HepG2 (cell line): ENCODE data around the gene RBBP6.

ENCODE experiments used
- ATF5 ChIP-seq: sonication (generic); formaldehyde crosslinking; IDR thresholded peaks from 2 replicates; pipeline ENCODE4 v1.4.0; 2020; ENCODE audit warnings: mild to moderate bottlenecking, low read depth, missing genetic modification reagents
- ATRX ChIP-seq: sonication (generic); formaldehyde crosslinking; IDR thresholded peaks from 2 replicates; pipeline ENCODE4 v1.4.0; 2020; ENCODE audit warnings: missing genetic modification reagents, borderline replicate concordance
- CTCF ChIP-seq: sonication (generic); formaldehyde crosslinking; IDR thresholded peaks from 2 replicates; pipeline ENCODE4 v1.5.0; 2020; ENCODE audit warnings: mild to moderate bottlenecking, missing genetic modification reagents, moderate library complexity
- FOXO4 ChIP-seq: sonication (generic); formaldehyde crosslinking; conservative IDR thresholded peaks from 2 replicates; pipeline ENCODE4 v1.8.1; 2023; ENCODE audit warnings: missing genetic modification reagents
- GTF2F1 ChIP-seq: fragments of 150-350 bp; IDR thresholded peaks from 2 replicates; pipeline ENCODE4 v1.6.1; 2014; ENCODE audit warnings: low read length
- KLF9 ChIP-seq: IDR thresholded peaks from 2 replicates; pipeline ENCODE4 v1.6.1; 2016; ENCODE audit warnings: low read depth
- POLR2A ChIP-seq, 2 experiments: IDR thresholded peaks; 2 replicates each; pipeline ENCODE4 v1.6.1; 2011; ENCODE audit warnings: low read depth in 2 of 2, low read length in 2 of 2, mild to moderate bottlenecking in 1 of 2, moderate library complexity in 1 of 2; ENCODE audit not compliant: insufficient read depth in 1 of 2
- PRDM10 ChIP-seq: sonication (generic); formaldehyde crosslinking; IDR thresholded peaks from 2 replicates; pipeline ENCODE4 v1.4.0; 2020; ENCODE audit warnings: low read depth, missing genetic modification reagents
- TERF1 ChIP-seq: sonication (generic); formaldehyde crosslinking; IDR thresholded peaks from 2 replicates; pipeline ENCODE4 v1.8.0; 2022; ENCODE audit warnings: mild to moderate bottlenecking, missing genetic modification reagents, moderate library complexity
- THAP7 ChIP-seq: sonication (generic); formaldehyde crosslinking; IDR thresholded peaks from 2 replicates; pipeline ENCODE4 v1.8.1; 2023; ENCODE audit warnings: mild to moderate bottlenecking, missing genetic modification reagents

- no peak for TF ChIP-seq TERF1
- no peak for TF ChIP-seq PRDM10 (CRISPR knock-in tag)
- no peak for TF ChIP-seq CTCF (CRISPR knock-in tag)
- no peak for TF ChIP-seq ATRX (CRISPR knock-in tag)
- no peak for TF ChIP-seq POLR2A (IDR thresholded peaks at IDR 0.05; ENCODE audit: insufficient read depth in 1 of 2, low read depth in 2 of 2, low read length in 2 of 2)
- no peak for TF ChIP-seq FOXO4 (CRISPR knock-in tag)
- no peak for TF ChIP-seq THAP7 (CRISPR knock-in tag)
- no peak for TF ChIP-seq ATF5 (CRISPR knock-in tag)
- TF ChIP-seq GTF2F1, result no peak
- TF ChIP-seq KLF9 (CRISPR knock-in tag), result no peak
These were observed 70.5 kb downstream of the RBBP6 start for GRCh38 chr16:24609740-24610415.
